Tibial artery (tissue), 4 donors: Measurements from ENCODE around the gene TSPAN9.

Experiments used
- DNase-seq, 2 donors: peaks; one replicate each; pipeline ENCODE4 v3.0.0-alpha.2; 2019
- H3K27ac ChIP-seq, 2 donors: fragments of 200-600 bp; sonication (generic) in 1 of 2; 1 replicate in 1 of 2; 2 replicates in 1 of 2; pipeline ENCODE4 v1.5.1; 2018 to 2019; ENCODE audit warnings: mild to moderate bottlenecking in 1 of 2
- H3K27me3 ChIP-seq, 2 donors: fragments of 200-600 bp; sonication (generic) in 1 of 2; one replicate each; pipeline versions ENCODE4 v1.5.1 to v1.6.0; 2016 to 2019
- H3K36me3 ChIP-seq, 3 donors: fragments of 200-600 bp; sonication (generic) in 2 of 3; one replicate each; pipeline ENCODE4 v1.5.1; 2016 to 2019; ENCODE audit warnings: mild to moderate bottlenecking in 2 of 3
- H3K4me1 ChIP-seq, 4 donors: fragments of 200-600 bp; sonication (generic) in 2 of 4; 1 replicate in 3 of 4; 2 replicates in 1 of 4; pipeline ENCODE4 v1.5.1; 2016 to 2019
- H3K4me3 ChIP-seq, 2 donors: fragments of 200-600 bp; sonication (generic) in 1 of 2; 1 replicate in 1 of 2; 2 replicates in 1 of 2; pipeline ENCODE4 v1.5.1; 2018 to 2019; ENCODE audit warnings: mild to moderate bottlenecking in 2 of 2
- H3K9me3 ChIP-seq, 3 donors: fragments of 200-600 bp; sonication (generic) in 1 of 3; one replicate each; pipeline ENCODE4 v1.5.1; 2016 to 2019
- intact Hi-C: fragments of 100-400 bp; cut with DNase I; formaldehyde crosslinking; loops from one replicate; pipeline ENCODE4 v1.15.0; 2023; ENCODE audit warnings: low total_unique reads
- TF ChIP-seq, protein P1 (sequence below), 2 experiments: fragments of 200-600 bp in 1 of 2; fragments of 450-650 bp in 1 of 2; IDR thresholded peaks; one replicate each; pipeline ENCODE4 v1.5.1; 2017 to 2019; ENCODE audit warnings: antibody characterized with exemption in 2 of 2, mild to moderate bottlenecking in 1 of 2, moderate library complexity in 1 of 2

Gene TSPAN9

GRCh38 chr12:3246253-3246652 lies 169.1 kb downstream of the TSPAN9 start:
- Histone ChIP-seq H3K4me1 (peaks cover 0 to 24% (median 20%) of the 10 kb centered on the region in 4 donors), H3K9me3 (no peaks in the 10 kb centered on the region), H3K27ac (no peak overlapping the region), H3K27me3 (no peaks in the 10 kb centered on the region), H3K4me3 (no peak overlapping the region), H3K36me3 (peaks cover 0 to 14% (median 0%) of the 10 kb centered on the region in 3 donors)
- DNase-seq, result no peak
- TF ChIP-seq, protein P1, sequence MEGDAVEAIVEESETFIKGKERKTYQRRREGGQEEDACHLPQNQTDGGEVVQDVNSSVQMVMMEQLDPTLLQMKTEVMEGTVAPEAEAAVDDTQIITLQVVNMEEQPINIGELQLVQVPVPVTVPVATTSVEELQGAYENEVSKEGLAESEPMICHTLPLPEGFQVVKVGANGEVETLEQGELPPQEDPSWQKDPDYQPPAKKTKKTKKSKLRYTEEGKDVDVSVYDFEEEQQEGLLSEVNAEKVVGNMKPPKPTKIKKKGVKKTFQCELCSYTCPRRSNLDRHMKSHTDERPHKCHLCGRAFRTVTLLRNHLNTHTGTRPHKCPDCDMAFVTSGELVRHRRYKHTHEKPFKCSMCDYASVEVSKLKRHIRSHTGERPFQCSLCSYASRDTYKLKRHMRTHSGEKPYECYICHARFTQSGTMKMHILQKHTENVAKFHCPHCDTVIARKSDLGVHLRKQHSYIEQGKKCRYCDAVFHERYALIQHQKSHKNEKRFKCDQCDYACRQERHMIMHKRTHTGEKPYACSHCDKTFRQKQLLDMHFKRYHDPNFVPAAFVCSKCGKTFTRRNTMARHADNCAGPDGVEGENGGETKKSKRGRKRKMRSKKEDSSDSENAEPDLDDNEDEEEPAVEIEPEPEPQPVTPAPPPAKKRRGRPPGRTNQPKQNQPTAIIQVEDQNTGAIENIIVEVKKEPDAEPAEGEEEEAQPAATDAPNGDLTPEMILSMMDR (IDR thresholded peaks at IDR 0.05), result no peak
- intact Hi-C loops, result no loop called here

GRCh38 chr12:3247077-3247476 lies 169.9 kb downstream of the TSPAN9 start:
- Histone ChIP-seq H3K9me3 (no peaks in the 10 kb centered on the region), H3K27ac (no peak overlapping the region), H3K27me3 (no peaks in the 10 kb centered on the region), H3K4me3 (no peak overlapping the region), H3K36me3 (peaks cover 0 to 14% (median 0%) of the 10 kb centered on the region in 3 donors), H3K4me1 (peaks cover 2 to 25% (median 21%) of the 10 kb centered on the region in 4 donors)
- no peak for DNase-seq
- TF ChIP-seq, protein P1 (IDR thresholded peaks at IDR 0.05), result no peak
- intact Hi-C loops, result no loop called here

DNA sequence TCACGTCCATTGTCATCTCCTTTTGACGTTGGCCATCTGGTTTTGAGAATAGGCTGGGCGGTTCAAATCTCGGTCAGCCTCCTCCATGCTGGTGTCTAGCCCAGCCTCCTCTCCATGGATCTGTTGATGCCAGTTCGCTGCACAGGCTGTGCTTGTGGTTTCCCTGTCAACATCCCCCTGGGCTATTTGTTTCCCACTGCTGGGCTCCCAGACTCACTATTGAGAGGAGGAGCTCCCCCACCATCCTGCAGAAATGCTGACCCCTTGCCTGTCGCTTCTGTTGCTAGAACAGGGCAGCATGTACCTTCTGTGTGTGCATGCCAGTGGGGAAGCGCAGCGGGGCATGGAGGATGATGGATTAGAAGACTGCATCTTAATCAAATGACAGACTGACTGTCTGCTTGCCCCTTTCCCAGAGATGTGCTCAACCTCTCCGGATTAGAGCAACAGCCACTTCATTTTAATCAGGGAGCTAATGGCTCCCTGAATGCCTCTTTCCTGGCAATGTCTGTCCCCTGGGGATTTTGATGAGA lies 170.5 kb downstream of the TSPAN9 start:
- no peaks in the 10 kb centered on the region for H3K27me3 ChIP-seq
- H3K36me3 ChIP-seq, result peaks cover 0 to 14% (median 0%) of the 10 kb centered on the region in 3 donors
- no peak for DNase-seq
- H3K9me3 ChIP-seq, result no peaks in the 10 kb centered on the region
- H3K4me1 ChIP-seq, result peaks cover 8 to 26% (median 25%) of the 10 kb centered on the region in 4 donors
- H3K4me3 ChIP-seq, result no peak overlapping the region
- intact Hi-C loops, result no loop called here
- TF ChIP-seq, protein P1 (IDR thresholded peaks at IDR 0.05), result no peak
- peak overlapping the region in 1 of 2 donors; percentile 2 for H3K27ac ChIP-seq

GRCh38 chr12:3249081-3249800 lies 172.1 kb downstream of the TSPAN9 start:
- peaks cover 8 to 42% (median 40%) of the 10 kb centered on the region in 4 donors for H3K4me1 ChIP-seq
- TF ChIP-seq, protein P1 (IDR thresholded peaks at IDR 0.05), result no peak

DNA sequence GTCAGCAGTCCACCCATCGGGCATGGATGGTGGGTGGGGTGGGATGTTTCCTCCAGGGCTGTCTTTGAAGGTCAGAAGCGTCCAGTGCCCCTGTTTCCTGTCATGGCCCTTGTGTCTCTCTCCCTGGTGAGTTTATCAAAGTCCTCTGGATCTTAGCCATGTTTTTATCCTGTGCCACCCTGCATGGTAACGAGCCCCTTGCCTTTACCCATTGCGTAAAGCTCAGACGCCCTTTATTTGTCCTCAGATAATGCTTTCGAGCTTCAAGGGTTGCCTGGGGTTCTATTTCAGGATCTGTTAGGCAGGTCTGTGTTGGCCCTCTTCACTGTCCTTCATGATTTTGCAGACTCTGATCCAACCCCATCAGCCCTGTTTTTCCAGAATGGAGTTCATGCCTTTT lies 172.9 kb downstream of the TSPAN9 start:
- Histone ChIP-seq H3K27ac (peak overlapping the region; percentile 85 to 88), H3K36me3 (peaks cover 0 to 4% (median 0%) of the 10 kb centered on the region in 3 donors), H3K4me3 (no peak overlapping the region), H3K27me3 (no peaks in the 10 kb centered on the region), H3K9me3 (no peaks in the 10 kb centered on the region), H3K4me1 (peaks cover 8 to 48% (median 44%) of the 10 kb centered on the region in 4 donors)
- intact Hi-C loops, result no loop called here
- DNase-seq, result no peak
- TF ChIP-seq, protein P1 (IDR thresholded peaks at IDR 0.05), result no peak

More at GRCh38 chr12:3249081-3249800, 172.1 kb downstream of the TSPAN9 start:
- no peaks in the 10 kb centered on the region for H3K27me3 ChIP-seq
- intact Hi-C loops, result no loop called here
- H3K9me3 ChIP-seq, result no peaks in the 10 kb centered on the region
- H3K27ac ChIP-seq, result peak overlapping the region; percentile 85 to 88
- H3K4me3 ChIP-seq, result no peak overlapping the region
- H3K36me3 ChIP-seq, result peaks cover 0 to 10% (median 0%) of the 10 kb centered on the region in 3 donors
- no peak for DNase-seq
